Prostate gland (tissue), 2 donors: ENCODE measurements around the gene DNAAF8. TPM values are rescaled to one million over a fixed set of nuclear protein-coding genes. Genes with fewer than 3 reads are reported as not detected.

Source experiments
- DNase-seq: peaks from one replicate; pipeline ENCODE4 v3.0.0-alpha.2; 2019; ENCODE audit warnings: low spot score
- H3K27ac ChIP-seq, 2 donors: fragments of 200-600 bp; sonication (generic); 2 replicates each; pipeline ENCODE4 v1.5.1; 2017 to 2019
- H3K27me3 ChIP-seq: fragments of 200-600 bp; sonication (generic); replicated peaks from 2 replicates; pipeline ENCODE4 v1.5.1; 2019; ENCODE audit not compliant: insufficient read depth
- H3K36me3 ChIP-seq, 2 donors: fragments of 200-600 bp; sonication (generic); 1 replicate in 1 of 2; 2 replicates in 1 of 2; pipeline versions ENCODE4 v1.5.1 to v1.8.1; 2017 to 2019
- H3K4me1 ChIP-seq: fragments of 200-600 bp; sonication (generic); replicated peaks from 2 replicates; pipeline ENCODE4 v1.5.1; 2019
- H3K4me3 ChIP-seq, 2 donors: fragments of 200-600 bp; sonication (generic); 2 replicates each; pipeline ENCODE4 v1.5.1; 2017 to 2019
- H3K9me3 ChIP-seq: fragments of 200-600 bp; sonication (generic); 2 replicates; pipeline ENCODE4 v1.5.1; 2017
- POLR2A ChIP-seq: fragments of 450-650 bp; IDR thresholded peaks from one replicate; pipeline ENCODE4 v1.6.1; 2016; ENCODE audit warnings: antibody characterized with exemption, mild to moderate bottlenecking
- POLR2AphosphoS5 ChIP-seq: sonication (generic); formaldehyde crosslinking; IDR thresholded peaks from one replicate; pipeline ENCODE4 v1.6.1; 2017; ENCODE audit warnings: antibody characterized with exemption
- WGBS: methylation state at CpG from one replicate; pipeline ENCODE4 v1.1.5; 2018; 5-methylcytosine and 5-hydroxymethylcytosine counted together
- intact Hi-C: fragments of 100-400 bp; cut with DNase I; formaldehyde crosslinking; loops from one replicate; pipeline ENCODE4 v1.14.2; 2022
- total RNA-seq, 2 donors: library from RNA; depleted of rRNA; stranded (reverse); fragments of >200 nt; gene quantifications; one replicate each; pipeline ENCODE4 v1.1.0, GENCODE V29; 2016
- TF ChIP-seq, protein P1 (sequence below), 4 experiments: fragments of 200-600 bp in 2 of 4; fragments of 450-650 bp in 2 of 4; sonication (generic) in 2 of 4; IDR thresholded peaks; 1 replicate in 3 of 4; 2 replicates in 1 of 4; pipeline ENCODE4 v1.5.1; 2016 to 2019; ENCODE audit warnings: antibody characterized with exemption in 4 of 4, mild to moderate bottlenecking in 2 of 4, moderate library complexity in 2 of 4

The DNAAF8 gene
- total RNA-seq, 2 donors from 2014 or later, result 7.1 to 21.9 TPM

- no peak for DNase-seq
- TF ChIP-seq POLR2AphosphoS5, result no peak
- TF ChIP-seq POLR2A, result no peak
- TF ChIP-seq, protein P1, sequence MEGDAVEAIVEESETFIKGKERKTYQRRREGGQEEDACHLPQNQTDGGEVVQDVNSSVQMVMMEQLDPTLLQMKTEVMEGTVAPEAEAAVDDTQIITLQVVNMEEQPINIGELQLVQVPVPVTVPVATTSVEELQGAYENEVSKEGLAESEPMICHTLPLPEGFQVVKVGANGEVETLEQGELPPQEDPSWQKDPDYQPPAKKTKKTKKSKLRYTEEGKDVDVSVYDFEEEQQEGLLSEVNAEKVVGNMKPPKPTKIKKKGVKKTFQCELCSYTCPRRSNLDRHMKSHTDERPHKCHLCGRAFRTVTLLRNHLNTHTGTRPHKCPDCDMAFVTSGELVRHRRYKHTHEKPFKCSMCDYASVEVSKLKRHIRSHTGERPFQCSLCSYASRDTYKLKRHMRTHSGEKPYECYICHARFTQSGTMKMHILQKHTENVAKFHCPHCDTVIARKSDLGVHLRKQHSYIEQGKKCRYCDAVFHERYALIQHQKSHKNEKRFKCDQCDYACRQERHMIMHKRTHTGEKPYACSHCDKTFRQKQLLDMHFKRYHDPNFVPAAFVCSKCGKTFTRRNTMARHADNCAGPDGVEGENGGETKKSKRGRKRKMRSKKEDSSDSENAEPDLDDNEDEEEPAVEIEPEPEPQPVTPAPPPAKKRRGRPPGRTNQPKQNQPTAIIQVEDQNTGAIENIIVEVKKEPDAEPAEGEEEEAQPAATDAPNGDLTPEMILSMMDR (IDR thresholded peaks at IDR 0.05), result no peak
- H3K27ac ChIP-seq, result no peak overlapping the region
- H3K4me1 ChIP-seq, result no peaks in the 10 kb centered on the region
- H3K27me3 ChIP-seq, result no peaks in the 10 kb centered on the region
- H3K9me3 ChIP-seq, result no peaks in the 10 kb centered on the region
- no peak overlapping the region for H3K4me3 ChIP-seq
- intact Hi-C loops, result no loop called here
- WGBS, result 89% methylated on average over 8 of the region's 8 CpGs
- no peaks in the 10 kb centered on the region for H3K36me3 ChIP-seq
Observed at GRCh38 chr16:4787068-4787467, 52.7 kb downstream of the DNAAF8 start.

- DNase-seq, result no peak
Observed at GRCh38 chr16:4787627-4788482, 53.5 kb downstream of the DNAAF8 start, which contains the start of gene SEPTIN12. TSS of gene SEPTIN12 (minus strand) at chr16:4788345. CDS start at chr16:4787645, 700 bp downstream.

GRCh38 chr16:4788489-4788889 lies 54.2 kb downstream of the DNAAF8 start:
- H3K36me3 ChIP-seq, result no peaks in the 10 kb centered on the region
- TF ChIP-seq POLR2AphosphoS5, result no peak
- H3K4me3 ChIP-seq, result no peak overlapping the region
- 42% methylated on average over 9 of the region's 9 CpGs for WGBS
- DNase-seq, result no peak
- no peaks in the 10 kb centered on the region for H3K27me3 ChIP-seq
- intact Hi-C loops, result no loop called here
- no peaks in the 10 kb centered on the region for H3K4me1 ChIP-seq
- no peaks in the 10 kb centered on the region for H3K9me3 ChIP-seq
- H3K27ac ChIP-seq, result no peak overlapping the region

More at GRCh38 chr16:4787627-4788482, 53.5 kb downstream of the DNAAF8 start, which contains the start of gene SEPTIN12:
- intact Hi-C loops, result no loop called here
- TF ChIP-seq POLR2A, result no peak
- TF ChIP-seq, protein P1 (IDR thresholded peaks at IDR 0.05), result no peak
- TF ChIP-seq POLR2AphosphoS5, result no peak
- Histone ChIP-seq H3K4me3 (no peak within 1 kb of the TSS), H3K4me1 (no peaks in the 10 kb centered on the region), H3K9me3 (no peaks in the 10 kb centered on the region), H3K27ac (no peak within 1 kb of the TSS), H3K36me3 (no peaks in the 10 kb centered on the region), H3K27me3 (no peaks in the 10 kb centered on the region)
- WGBS, result 81% methylated on average over 13 of the region's 14 CpGs

GRCh38 chr16:4788910-4789309 lies 54.6 kb downstream of the DNAAF8 start:
- TF ChIP-seq POLR2AphosphoS5 (no peak), POLR2A (no peak)
- TF ChIP-seq, protein P1 (IDR thresholded peaks at IDR 0.05), result no peak
- no peak overlapping the region for H3K4me3 ChIP-seq
- H3K4me1 ChIP-seq, result no peaks in the 10 kb centered on the region
- no peaks in the 10 kb centered on the region for H3K9me3 ChIP-seq
- no peaks in the 10 kb centered on the region for H3K36me3 ChIP-seq
- intact Hi-C loops, result no loop called here
- H3K27ac ChIP-seq, result no peak overlapping the region
- H3K27me3 ChIP-seq, result no peaks in the 10 kb centered on the region
- no peak for DNase-seq
- WGBS, result 84% methylated on average over 7 of the region's 7 CpGs

DNA sequence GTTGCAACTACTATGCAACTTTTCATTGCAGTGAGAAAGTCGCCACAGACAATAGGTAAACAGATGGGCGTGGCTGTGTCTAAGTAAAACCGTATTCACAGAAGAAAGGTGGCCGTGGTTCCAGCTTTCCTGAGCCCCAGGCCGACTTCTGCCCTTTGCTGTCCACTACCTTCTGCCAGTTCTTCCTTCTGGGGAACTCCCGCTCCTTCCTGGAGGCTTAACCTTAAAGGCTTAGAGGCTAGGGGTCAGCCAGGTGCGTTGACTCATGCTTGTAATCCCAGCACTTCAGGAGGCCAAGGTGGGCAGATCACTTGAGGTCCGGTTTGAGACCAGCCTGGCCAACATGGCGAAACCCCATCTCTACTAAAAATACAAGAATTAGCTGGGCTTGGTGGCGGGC lies 55.9 kb downstream of the DNAAF8 start:
- DNase-seq, result no peak
- Histone ChIP-seq H3K4me1 (no peaks in the 10 kb centered on the region), H3K9me3 (no peaks in the 10 kb centered on the region), H3K4me3 (no peak overlapping the region), H3K36me3 (no peaks in the 10 kb centered on the region), H3K27me3 (no peaks in the 10 kb centered on the region), H3K27ac (no peak overlapping the region)
- TF ChIP-seq, protein P1 (IDR thresholded peaks at IDR 0.05), result no peak
- TF ChIP-seq POLR2A (no peak), POLR2AphosphoS5 (no peak)
- 80% methylated on average over 10 of the region's 10 CpGs for WGBS
- intact Hi-C loops, result no loop called here
